ENCODE data around the gene RANBP3L. TPM values are rescaled to one million over a fixed set of nuclear protein-coding genes. Genes with fewer than 3 reads are reported as not detected.

RANBP3L gene
- total and polyA plus RNA-seq, 10 of the 15 experiments (the other 5 are each of a cell fraction or from before 2014, with no cell fraction given): 0.02 to 0.29 (median 0.06) TPM; not detected in 4

DNA sequence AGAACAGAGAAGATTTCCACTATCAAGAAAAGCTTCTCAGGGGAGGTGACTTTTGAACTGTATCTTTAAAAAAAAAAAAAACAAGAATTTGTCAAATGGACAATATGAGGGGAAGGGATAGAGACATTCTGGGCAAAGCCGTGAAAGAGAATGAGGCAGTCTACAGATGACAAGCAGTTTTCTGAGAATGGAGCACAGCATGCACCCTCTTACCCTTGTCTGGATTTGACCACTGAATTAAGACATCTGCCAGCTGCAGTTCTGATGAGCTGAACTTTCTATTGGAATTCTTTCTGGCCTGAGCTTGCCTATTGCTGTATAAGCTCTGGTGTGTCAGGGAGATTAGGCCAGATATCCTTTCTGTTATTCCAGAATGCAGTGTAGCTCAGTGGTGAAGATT is 10.3 kb upstream of the RANBP3L start (continued):
- TF ChIP-seq ZSCAN29 (IDR thresholded peaks at IDR 0.05): no peak

- Histone ChIP-seq H3K79me2 (ENCODE audit: control insufficient read depth, insufficient read depth, low read length) (no peaks in the 10 kb centered on the region), H3K36me3 (ENCODE audit: control insufficient read depth in 2 of 2, insufficient read depth in 2 of 2, low read length in 1 of 2) (no peaks in the 10 kb centered on the region), H3K9ac (ENCODE audit: control insufficient read depth, insufficient read depth, low read length) (no peak overlapping the region), H3K4me2 (ENCODE audit: control insufficient read depth, insufficient read depth) (no peak overlapping the region), H2AFZ (ENCODE audit: control insufficient read depth, low read depth, low read length) (no peak overlapping the region), H3K9me3 (replicated peaks; ENCODE audit: control insufficient read depth, insufficient read depth, low read length) (no peaks in the 10 kb centered on the region), H3K27ac (ENCODE audit: control insufficient read depth, insufficient read depth) (no peak overlapping the region), H4K20me1 (ENCODE audit: control insufficient read depth, insufficient read depth) (no peaks in the 10 kb centered on the region), H3K4me1 (ENCODE audit: control insufficient read depth, insufficient read depth, low read length) (no peaks in the 10 kb centered on the region), H3K27me3 (replicated peaks in 1 of 2; ENCODE audit: control insufficient read depth in 2 of 2, insufficient read depth in 2 of 2, low read length in 1 of 2) (peaks cover 0 to 5% of the 10 kb centered on the region in 2 experiments; a peak in 1 of 4 replicates), H3K4me3 (no peak overlapping the region)
- no peak for DNase-seq (ENCODE audit: low read depth, low spot score)
- BruUV-seq (replicated peaks): no TSS peak
- ChIA-PET POLR2A (no interaction called here), RAD21 (ENCODE audit: unreplicated experiment) (no interaction called here), CTCF (no interaction called here), SMC1A (ENCODE audit: uncharacterized antibody, unreplicated experiment) (no interaction called here)
- ATAC-seq: no peak
- in situ Hi-C loops (cut with MboI) (no loop called here), intact Hi-C loops (cut with micrococcal nuclease; ENCODE audit: unreplicated experiment) (no loop called here)
- WGBS (ENCODE audit: insufficient coverage, insufficient replicate concordance, low lambda C conversion rate, missing lambda C conversion rate): 24% methylated on average over 3 of the region's 3 CpGs
- FAIRE-seq: no peak
- TF ChIP-seq EGR1 (IDR thresholded peaks at IDR 0.05; ENCODE audit: borderline replicate concordance in 1 of 2, low read depth in 2 of 2, low read length in 2 of 2) (no peak), MTA3 (IDR thresholded peaks at IDR 0.05; ENCODE audit: borderline replicate concordance, low read length) (no peak), CHD4 (IDR thresholded peaks at IDR 0.05) (no peak), NR2C2 (IDR thresholded peaks at IDR 0.05; ENCODE audit: borderline replicate concordance, control insufficient read depth, insufficient read length, low read depth) (no peak), ZBTB33 (IDR thresholded peaks at IDR 0.05) (no peak), RAD51 (IDR thresholded peaks at IDR 0.05) (no peak), JUNB (IDR thresholded peaks at IDR 0.05) (no peak), BMI1 (IDR thresholded peaks at IDR 0.05; ENCODE audit: borderline replicate concordance) (no peak), RCOR1 (conservative IDR thresholded peaks at IDR 0.05; ENCODE audit: low read depth, low read length) (no peak), SIN3A (IDR thresholded peaks at IDR 0.05; ENCODE audit: low read depth, low read length) (no peak)
- TF ChIP-seq, protein P1, sequence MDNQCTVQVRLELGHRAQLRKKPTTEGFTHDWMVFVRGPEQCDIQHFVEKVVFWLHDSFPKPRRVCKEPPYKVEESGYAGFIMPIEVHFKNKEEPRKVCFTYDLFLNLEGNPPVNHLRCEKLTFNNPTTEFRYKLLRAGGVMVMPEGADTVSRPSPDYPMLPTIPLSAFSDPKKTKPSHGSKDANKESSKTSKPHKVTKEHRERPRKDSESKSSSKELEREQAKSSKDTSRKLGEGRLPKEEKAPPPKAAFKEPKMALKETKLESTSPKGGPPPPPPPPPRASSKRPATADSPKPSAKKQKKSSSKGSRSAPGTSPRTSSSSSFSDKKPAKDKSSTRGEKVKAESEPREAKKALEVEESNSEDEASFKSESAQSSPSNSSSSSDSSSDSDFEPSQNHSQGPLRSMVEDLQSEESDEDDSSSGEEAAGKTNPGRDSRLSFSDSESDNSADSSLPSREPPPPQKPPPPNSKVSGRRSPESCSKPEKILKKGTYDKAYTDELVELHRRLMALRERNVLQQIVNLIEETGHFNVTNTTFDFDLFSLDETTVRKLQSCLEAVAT (IDR thresholded peaks at IDR 0.05): no peak
Observed at GRCh38 chr5:36310138-36310537, 8.4 kb upstream of the RANBP3L start.
